Measurements from ENCODE around the gene MRPL51. TPM values are rescaled to one million over a fixed set of nuclear protein-coding genes. Genes with fewer than 3 reads are reported as not detected.

Gene MRPL51
- total and polyA plus RNA-seq, 2 of the 8 experiments (the other 6 are each of a cell fraction or from before 2014, with no cell fraction given): 119 to 331 TPM

DNA sequence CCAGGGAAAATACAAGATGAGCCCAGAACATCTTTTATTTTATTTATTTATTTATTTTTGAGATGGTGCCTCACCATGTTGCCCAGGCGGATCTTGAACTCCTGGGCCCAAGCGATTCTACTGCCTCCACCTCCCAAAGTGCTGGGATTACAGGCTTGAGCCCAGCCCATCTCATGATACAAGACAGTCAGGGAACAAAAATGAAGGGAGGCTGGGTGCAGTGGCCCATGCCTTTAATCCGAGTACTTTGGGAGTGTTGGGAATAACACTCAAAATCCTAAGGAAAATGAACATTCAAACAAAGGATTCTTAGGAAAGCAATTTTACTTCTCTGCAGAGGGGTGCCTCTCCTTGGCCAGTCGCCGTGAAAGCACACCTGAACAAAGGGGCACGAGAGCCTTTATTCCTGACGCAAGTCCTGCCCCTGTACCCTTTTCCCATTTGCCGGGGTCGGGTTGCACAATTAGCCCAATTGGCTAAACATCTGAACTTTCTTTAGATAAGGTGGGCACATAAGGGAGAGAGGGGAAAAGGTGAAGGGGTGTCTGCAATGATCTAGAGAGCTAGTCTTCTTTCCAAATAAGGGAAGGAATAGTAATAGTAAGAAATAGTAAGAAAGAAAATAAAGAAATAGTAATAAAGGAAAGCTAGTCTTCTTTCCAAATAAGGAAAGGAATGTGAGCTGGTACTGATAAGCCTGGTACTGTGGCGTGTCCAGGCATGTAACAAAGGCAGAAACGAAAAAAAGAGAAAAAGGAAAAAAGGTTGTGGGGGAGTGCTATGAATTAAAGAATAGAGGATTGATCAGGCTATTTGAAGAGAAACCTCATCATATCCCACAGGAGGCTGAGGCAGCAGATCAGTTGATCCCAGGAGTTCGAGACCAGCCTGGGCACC is 14.3 kb upstream of the MRPL51 start:
- Histone ChIP-seq H2AFZ (ENCODE audit: low read length) (no peak overlapping the region), H3K27ac (ENCODE audit: low read depth, low read length) (peak overlapping the region; percentile 43), H3K56ac (replicated peaks; ENCODE audit: insufficient read length, low read depth, low read length) (no peak overlapping the region), H3K79me1 (ENCODE audit: low read depth, low read length) (peaks cover 5% of the 10 kb centered on the region), H4K91ac (replicated peaks; ENCODE audit: insufficient read length, low read length) (no peak overlapping the region), H2BK15ac (ENCODE audit: low read length) (no peak overlapping the region), H3K14ac (ENCODE audit: insufficient read length) (no peak overlapping the region), H2BK20ac (ENCODE audit: low read length) (no peak overlapping the region), H3K4me2 (ENCODE audit: insufficient read depth in 1 of 2, low read depth in 2 of 2, low read length in 2 of 2) (peak overlapping the region in 1 of 2 experiments; percentile 31; a peak in 2 of 4 replicates), H3K18ac (ENCODE audit: extremely low read depth, low read length) (no peak overlapping the region), H3K23me2 (ENCODE audit: low read depth, low read length) (no peaks in the 10 kb centered on the region), H3K36me3 (ENCODE audit: control insufficient read depth in 2 of 4, insufficient read depth in 4 of 4, low read length in 3 of 4) (peaks cover 13 to 39% (median 29%) of the 10 kb centered on the region in 4 experiments), H2BK5ac (ENCODE audit: low read depth, low read length) (peak overlapping the region; percentile 2; the same call in 1 of the 2 replicates), H2BK120ac (replicated peaks; ENCODE audit: low read depth, low read length) (no peak overlapping the region), H2BK12ac (ENCODE audit: low read depth, low read length) (no peak overlapping the region), H4K5ac (ENCODE audit: insufficient read length, low read depth, low read length) (peak overlapping the region; percentile 48), H3K23ac (ENCODE audit: insufficient read length) (no peak overlapping the region), H3K79me2 (ENCODE audit: control insufficient read depth in 1 of 2, insufficient read depth in 2 of 2, low read length in 2 of 2) (peaks cover 0 to 27% of the 10 kb centered on the region in 2 experiments; a peak in 2 of 4 replicates), H3K4ac (replicated peaks; ENCODE audit: insufficient read length, low read depth, low read length) (no peak overlapping the region), H3K27me3 (replicated peaks in 1 of 4; ENCODE audit: control insufficient read depth in 3 of 4, extremely low read depth in 1 of 4, insufficient read depth in 3 of 4, low read length in 3 of 4) (no peaks in the 10 kb centered on the region), H3K4me1 (replicated peaks in 1 of 4; ENCODE audit: control insufficient read depth in 3 of 4, insufficient read depth in 4 of 4, low read length in 3 of 4) (peaks cover 3 to 7% (median 5%) of the 10 kb centered on the region in 4 experiments; a peak in 4 of 7 replicates), H3K9ac (replicated peaks in 1 of 4; ENCODE audit: extremely low read depth in 1 of 4, low read depth in 3 of 4, low read length in 3 of 4) (peak overlapping the region in 1 of 4 experiments; percentile 44; a peak in 2 of 7 replicates), H3K9me3 (ENCODE audit: insufficient read depth in 2 of 2, low read depth in 1 of 2, low read length in 1 of 2) (no peaks in the 10 kb centered on the region), H4K20me1 (replicated peaks in 1 of 2; ENCODE audit: control insufficient read depth in 1 of 2, insufficient read depth in 2 of 2, low read length in 2 of 2) (peaks cover 0 to 2% of the 10 kb centered on the region in 2 experiments), H4K8ac (ENCODE audit: extremely low read depth, insufficient read depth, low read length) (no peak overlapping the region), H2AK5ac (ENCODE audit: low read depth, low read length) (no peak overlapping the region), H3K4me3 (ENCODE audit: extremely low read depth in 1 of 4, insufficient read depth in 2 of 4, low read depth in 3 of 4, low read length in 4 of 4) (no peak overlapping the region)
- WGBS, 2 experiments (ENCODE audit: extremely low coverage in 1 of 2, insufficient coverage in 1 of 2, insufficient read length in 1 of 2, insufficient replicate concordance in 2 of 2, low coverage in 1 of 2, low lambda C conversion rate in 2 of 2, missing lambda C conversion rate in 1 of 2): 75% methylated on average over 12 of the region's 12 CpGs; no CpG with 5 or more reads in 1 of the 2 experiments
- peak; percentile 19 to 52 for DNase-seq (ENCODE audit: low read depth in 1 of 2, low spot score in 2 of 2)
- FAIRE-seq: peak; percentile 7
- CTCF ChIA-PET (ENCODE audit: partially characterized antibody): interaction anchor here (0.7 to 1.4 kb wide), 4 partner anchors 10 to 83 kb away, joined by 3 to 6 read pairs (median 4); no protein-coding TSS in a partner anchor
- POLR2A ChIA-PET (ENCODE audit: partially characterized antibody): interaction anchor here (0.7 to 5.9 kb wide), 13 partner anchors 10 to 132 kb away, joined by 3 to 37 read pairs (median 5); partner anchors contain the start of genes GAPDH, MRPL51, NCAPD2 and SCNN1A
- TF ChIP-seq CTBP2 (IDR thresholded peaks at IDR 0.05; ENCODE audit: borderline replicate concordance, insufficient read depth, insufficient read length, low read length): no peak
- no peak for TF ChIP-seq SP1 (IDR thresholded peaks at IDR 0.05; ENCODE audit: low read depth, low read length)
- no peak for TF ChIP-seq CHD2 (IDR thresholded peaks at IDR 0.05; ENCODE audit: low read length)
- TF ChIP-seq, protein P1, sequence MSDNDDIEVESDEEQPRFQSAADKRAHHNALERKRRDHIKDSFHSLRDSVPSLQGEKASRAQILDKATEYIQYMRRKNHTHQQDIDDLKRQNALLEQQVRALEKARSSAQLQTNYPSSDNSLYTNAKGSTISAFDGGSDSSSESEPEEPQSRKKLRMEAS (IDR thresholded peaks at IDR 0.05): no peak
- TF ChIP-seq, protein P2, sequence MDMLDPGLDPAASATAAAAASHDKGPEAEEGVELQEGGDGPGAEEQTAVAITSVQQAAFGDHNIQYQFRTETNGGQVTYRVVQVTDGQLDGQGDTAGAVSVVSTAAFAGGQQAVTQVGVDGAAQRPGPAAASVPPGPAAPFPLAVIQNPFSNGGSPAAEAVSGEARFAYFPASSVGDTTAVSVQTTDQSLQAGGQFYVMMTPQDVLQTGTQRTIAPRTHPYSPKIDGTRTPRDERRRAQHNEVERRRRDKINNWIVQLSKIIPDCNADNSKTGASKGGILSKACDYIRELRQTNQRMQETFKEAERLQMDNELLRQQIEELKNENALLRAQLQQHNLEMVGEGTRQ (IDR thresholded peaks at IDR 0.05; ENCODE audit: low read length): no peak
- peak in 1 of 2 experiments; percentile 70; a peak in 2 of 3 replicates for TF ChIP-seq POLR2A (IDR thresholded peaks at IDR 0.05; ENCODE audit: control extremely low read depth in 1 of 2, low read depth in 2 of 2, low read length in 2 of 2)
- TF ChIP-seq TAF1 (IDR thresholded peaks at IDR 0.05; ENCODE audit: low read depth, low read length): peak; percentile 64; the same call in 1 of the 2 replicates
- no peak for TF ChIP-seq RAD21 (IDR thresholded peaks at IDR 0.05 in 1 of 2, conservative IDR thresholded peaks at IDR 0.05 in 1 of 2; ENCODE audit: low read depth in 2 of 2, low read length in 2 of 2)
- TF ChIP-seq POU5F1 (IDR thresholded peaks at IDR 0.05; ENCODE audit: low read depth, low read length): no peak
- TF ChIP-seq SIX5 (IDR thresholded peaks at IDR 0.05; ENCODE audit: low read depth, low read length): no peak

All from H1 (cell line).